A673 (cell line): ENCODE measurements around the gene RABGAP1L. TPM values are rescaled to one million over a fixed set of nuclear protein-coding genes. Genes with fewer than 3 reads are reported as not detected.

Experiments
- BruUV-seq: library from RNA; stranded (reverse); fragments of 400-500 nt; replicated peaks from 2 replicates; lab custom pipeline; 2021; lab: Mats Ljungman, UMichigan
- CTCF ChIA-PET: fragments of 300-600 bp; sonication (Branson Sonifier 250); formaldehyde crosslinking; loops from one replicate; lab custom pipeline; 2022; ENCODE audit warnings: antibody characterized with exemption; lab: Charles Lee
- POLR2A ChIA-PET: fragments of 300-600 bp; sonication (Branson Sonifier 250); formaldehyde crosslinking; loops from one replicate; lab custom pipeline; 2022; ENCODE audit warnings: antibody characterized with exemption; ENCODE audit not compliant: low non-redundant PET; lab: Charles Lee
- DNase-seq: peaks from one replicate; pipeline ENCODE4 v3.0.0-alpha.2; 2015; ENCODE audit warnings: low spot score
- H3K27ac ChIP-seq: fragments of 200-600 bp; sonication (generic); 2 replicates; pipeline ENCODE4 v1.5.1; 2016; ENCODE audit warnings: mixed run types, low read depth, mild to moderate bottlenecking, mixed read lengths, antibody characterized with exemption, low read length; ENCODE audit not compliant: poor library complexity, severe bottlenecking
- H3K27me3 ChIP-seq: fragments of 200-600 bp; sonication (generic); replicated peaks from 2 replicates; pipeline ENCODE4 v1.6.1; 2017; ENCODE audit warnings: mixed run types, low read depth, mild to moderate bottlenecking, mixed read lengths, antibody characterized with exemption, low read length; ENCODE audit not compliant: insufficient read depth, poor library complexity
- H3K36me3 ChIP-seq: fragments of 200-600 bp; sonication (generic); 2 replicates; pipeline ENCODE4 v1.6.1; 2016; ENCODE audit warnings: mixed run types, mild to moderate bottlenecking, mixed read lengths, antibody characterized with exemption, low read length; ENCODE audit not compliant: insufficient read depth, poor library complexity, severe bottlenecking
- H3K4me1 ChIP-seq: fragments of 200-600 bp; sonication (generic); 2 replicates; pipeline ENCODE4 v1.6.1; 2017; ENCODE audit warnings: mixed run types, mild to moderate bottlenecking, mixed read lengths, antibody characterized with exemption, low read length; ENCODE audit not compliant: insufficient read depth, poor library complexity, severe bottlenecking
- H3K4me3 ChIP-seq: fragments of 200-600 bp; sonication (generic); 2 replicates; pipeline ENCODE4 v1.5.1; 2016; ENCODE audit warnings: low read depth, mixed run types, mild to moderate bottlenecking, mixed read lengths, low read length; ENCODE audit not compliant: poor library complexity, severe bottlenecking
- H3K9me3 ChIP-seq: fragments of 200-600 bp; sonication (generic); 2 replicates; pipeline ENCODE4 v1.6.1; 2016; ENCODE audit warnings: mixed run types, low read depth, mild to moderate bottlenecking, mixed read lengths, antibody characterized with exemption, low read length; ENCODE audit not compliant: poor library complexity, severe bottlenecking
- EZH2 ChIP-seq: fragments of 200-600 bp; sonication (generic); IDR thresholded peaks from 2 replicates; pipeline ENCODE4 v1.6.1; 2017; ENCODE audit warnings: borderline replicate concordance, low read depth, mild to moderate bottlenecking, mixed read lengths, antibody characterized with exemption, low read length; ENCODE audit not compliant: poor library complexity, severe bottlenecking
- intact Hi-C: fragments of 100-400 bp; cut with micrococcal nuclease; formaldehyde crosslinking; loops from one replicate; pipeline ENCODE4 v1.10.0; 2022; ENCODE audit not compliant: unreplicated experiment
- total RNA-seq: library from RNA; stranded (reverse); gene quantifications from 2 replicates; pipeline ENCODE4 v1.2.3, GENCODE V29; 2021
- TF ChIP-seq, protein P1 (sequence below): fragments of 300-800, 200-600 bp; sonication (generic); conservative IDR thresholded peaks from 2 replicates; pipeline ENCODE4 v1.5.1; 2017; ENCODE audit warnings: low read depth, mild to moderate bottlenecking, antibody characterized with exemption, low read length, moderate library complexity, mixed read lengths

Gene RABGAP1L
- total RNA-seq, 1 experiment from 2014 or later = 19.3 TPM

DNA sequence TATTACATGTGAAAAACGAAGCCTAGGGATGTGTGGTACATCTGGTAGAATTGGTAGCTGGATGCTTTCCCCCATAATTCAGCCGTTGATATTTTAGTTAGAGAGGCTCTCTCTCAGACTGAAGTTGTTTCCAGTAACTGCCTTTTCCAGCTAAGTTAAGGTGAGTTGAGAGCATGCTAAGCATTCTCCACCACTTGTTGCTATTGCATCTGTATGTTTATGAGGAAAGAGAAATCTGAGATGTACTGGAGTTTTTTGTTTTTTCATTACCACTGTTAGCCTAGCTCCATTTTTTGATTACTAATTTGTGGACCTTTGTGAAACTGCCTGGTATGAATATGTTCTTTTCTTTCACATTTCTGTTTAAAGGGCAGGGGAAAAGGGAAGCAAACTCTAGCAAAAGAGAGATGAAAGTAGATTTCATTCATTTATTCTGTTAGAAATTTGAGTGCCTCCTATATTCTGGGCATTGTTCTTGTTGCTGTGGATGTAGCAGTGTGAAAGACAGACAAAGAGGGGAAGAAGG is 650.5 kb downstream of the RABGAP1L start:
- TF ChIP-seq, protein P1, sequence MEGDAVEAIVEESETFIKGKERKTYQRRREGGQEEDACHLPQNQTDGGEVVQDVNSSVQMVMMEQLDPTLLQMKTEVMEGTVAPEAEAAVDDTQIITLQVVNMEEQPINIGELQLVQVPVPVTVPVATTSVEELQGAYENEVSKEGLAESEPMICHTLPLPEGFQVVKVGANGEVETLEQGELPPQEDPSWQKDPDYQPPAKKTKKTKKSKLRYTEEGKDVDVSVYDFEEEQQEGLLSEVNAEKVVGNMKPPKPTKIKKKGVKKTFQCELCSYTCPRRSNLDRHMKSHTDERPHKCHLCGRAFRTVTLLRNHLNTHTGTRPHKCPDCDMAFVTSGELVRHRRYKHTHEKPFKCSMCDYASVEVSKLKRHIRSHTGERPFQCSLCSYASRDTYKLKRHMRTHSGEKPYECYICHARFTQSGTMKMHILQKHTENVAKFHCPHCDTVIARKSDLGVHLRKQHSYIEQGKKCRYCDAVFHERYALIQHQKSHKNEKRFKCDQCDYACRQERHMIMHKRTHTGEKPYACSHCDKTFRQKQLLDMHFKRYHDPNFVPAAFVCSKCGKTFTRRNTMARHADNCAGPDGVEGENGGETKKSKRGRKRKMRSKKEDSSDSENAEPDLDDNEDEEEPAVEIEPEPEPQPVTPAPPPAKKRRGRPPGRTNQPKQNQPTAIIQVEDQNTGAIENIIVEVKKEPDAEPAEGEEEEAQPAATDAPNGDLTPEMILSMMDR = no peak
- TF ChIP-seq EZH2 = no peak
- Histone ChIP-seq H3K4me3 (no peak overlapping the region), H3K27me3 (no peaks in the 10 kb centered on the region), H3K36me3 (no peaks in the 10 kb centered on the region), H3K27ac (no peak overlapping the region), H3K9me3 (no peaks in the 10 kb centered on the region), H3K4me1 (peaks cover 10% of the 10 kb centered on the region)
- BruUV-seq = no TSS peak
- CTCF ChIA-PET = no interaction called here
- intact Hi-C loops = no loop called here
- DNase-seq = no peak
- POLR2A ChIA-PET = no interaction called here

DNA sequence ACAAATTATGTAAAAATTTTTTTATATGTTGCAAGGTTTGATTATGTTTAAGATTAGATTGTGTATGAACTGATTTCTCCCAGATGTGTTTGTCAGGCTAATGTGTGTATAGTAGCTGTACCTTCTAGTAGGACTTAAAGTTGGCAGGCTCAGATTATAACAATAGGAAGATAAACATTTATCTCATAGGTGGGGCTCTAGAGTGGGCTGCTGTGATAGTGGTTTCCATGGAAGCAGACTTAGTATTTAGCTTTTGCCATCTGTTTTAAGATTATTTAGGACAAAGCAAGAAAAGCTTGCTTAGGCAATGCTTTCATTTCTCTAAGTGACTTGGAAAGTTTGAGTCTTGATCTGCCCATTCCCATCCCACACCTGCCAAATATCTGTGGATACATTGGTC is 652.7 kb downstream of the RABGAP1L start:
- no peaks in the 10 kb centered on the region for H3K9me3 ChIP-seq
- TF ChIP-seq, protein P1 = no peak
- TF ChIP-seq EZH2 = no peak
- intact Hi-C loops = no loop called here
- POLR2A ChIA-PET = no interaction called here
- no peaks in the 10 kb centered on the region for H3K36me3 ChIP-seq
- no TSS peak for BruUV-seq
- DNase-seq = no peak
- no peaks in the 10 kb centered on the region for H3K27me3 ChIP-seq
- H3K4me1 ChIP-seq = peaks cover 7% of the 10 kb centered on the region
- CTCF ChIA-PET = no interaction called here
- no peak overlapping the region for H3K27ac ChIP-seq
- H3K4me3 ChIP-seq = no peak overlapping the region

DNA sequence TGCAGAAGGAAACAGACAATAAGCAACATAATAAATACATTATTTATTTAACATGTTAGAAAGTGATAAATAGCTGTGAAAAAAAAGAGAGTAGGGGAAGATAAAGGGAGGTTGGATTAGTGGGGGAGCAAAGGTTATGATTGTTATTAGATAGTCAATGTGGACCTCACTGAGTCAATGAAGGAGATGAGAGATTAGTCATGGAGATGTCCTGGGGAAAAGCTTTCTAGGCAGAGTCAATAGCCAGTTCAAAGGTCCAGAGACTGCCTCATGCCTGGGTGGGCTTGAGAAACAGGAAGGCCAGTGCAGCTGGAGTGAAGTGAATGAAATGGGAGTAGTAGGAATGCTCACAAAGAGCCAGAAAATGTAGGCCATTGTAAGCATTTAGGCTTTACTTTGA is 653.3 kb downstream of the RABGAP1L start:
- POLR2A ChIA-PET = no interaction called here
- BruUV-seq = no TSS peak
- H3K4me1 ChIP-seq = peaks cover 6% of the 10 kb centered on the region
- CTCF ChIA-PET = no interaction called here
- H3K27me3 ChIP-seq = no peaks in the 10 kb centered on the region
- no peak overlapping the region for H3K27ac ChIP-seq
- intact Hi-C loops = no loop called here
- no peaks in the 10 kb centered on the region for H3K36me3 ChIP-seq
- TF ChIP-seq, protein P1 = no peak
- TF ChIP-seq EZH2 = no peak
- DNase-seq = no peak
- H3K9me3 ChIP-seq = no peaks in the 10 kb centered on the region
- H3K4me3 ChIP-seq = no peak overlapping the region
